Activated naive CD8-positive, alpha-beta T cell treated with anti-CD3 and anti-CD28 coated beads, Interleukin-2, amount 50 U/mL, for 24 hours (primary cell): ENCODE measurements around the gene TMEM263.
"Not testable (repeated sequence)": the region's sequence is repeated elsewhere in the genome, so short reads cannot be mapped to it uniquely, and the experiment has no call there.

Experiments used
- ATAC-seq: fragments of 150-1000 bp; cut with Tn5 transposase; one replicate; pipeline ENCODE4 v1.10.0; 2021
- DNase-seq: peaks from one replicate; pipeline ENCODE4 v3.0.0; 2021
- H3K27ac Mint-ChIP-seq: one replicate; pipeline ENCODE4 v1.8.0; 2021; ENCODE audit warnings: mild to moderate bottlenecking, mixed read lengths
- H3K27me3 Mint-ChIP-seq: one replicate; pipeline ENCODE4 v1.8.0; 2021; ENCODE audit warnings: mixed read lengths
- H3K36me3 Mint-ChIP-seq: one replicate; pipeline ENCODE4 v1.8.0; 2021; ENCODE audit warnings: low read depth, mixed read lengths
- H3K4me1 Mint-ChIP-seq: one replicate; pipeline ENCODE4 v1.8.0; 2021; ENCODE audit warnings: mixed read lengths
- H3K4me3 Mint-ChIP-seq: one replicate; pipeline ENCODE4 v1.8.0; 2021; ENCODE audit warnings: mild to moderate bottlenecking, moderate library complexity, mixed read lengths
- H3K9me3 Mint-ChIP-seq: one replicate; pipeline ENCODE4 v1.8.0; 2021; ENCODE audit warnings: mixed read lengths

The TMEM263 gene

GRCh38 chr12:106986625-106987389 is 31.1 kb downstream of the TMEM263 start, which contains the start of gene MTERF2:
MTERF2 (minus strand) TSS chr12:106987146; CDS start chr12:106978714, 8,432 bp downstream.
- H3K36me3 Mint-ChIP-seq = peaks cover 27% of the 10 kb centered on the region
- H3K4me1 Mint-ChIP-seq = peaks cover 47% of the 10 kb centered on the region
- H3K4me3 Mint-ChIP-seq = peak within 1 kb of the TSS; percentile 86
- H3K9me3 Mint-ChIP-seq = peaks cover 12% of the 10 kb centered on the region
- peak within 1 kb of the TSS; percentile 79 for H3K27ac Mint-ChIP-seq
- DNase-seq = peak; percentile 81
- peak; percentile 95 for ATAC-seq
- H3K27me3 Mint-ChIP-seq = no peaks in the 10 kb centered on the region

DNA sequence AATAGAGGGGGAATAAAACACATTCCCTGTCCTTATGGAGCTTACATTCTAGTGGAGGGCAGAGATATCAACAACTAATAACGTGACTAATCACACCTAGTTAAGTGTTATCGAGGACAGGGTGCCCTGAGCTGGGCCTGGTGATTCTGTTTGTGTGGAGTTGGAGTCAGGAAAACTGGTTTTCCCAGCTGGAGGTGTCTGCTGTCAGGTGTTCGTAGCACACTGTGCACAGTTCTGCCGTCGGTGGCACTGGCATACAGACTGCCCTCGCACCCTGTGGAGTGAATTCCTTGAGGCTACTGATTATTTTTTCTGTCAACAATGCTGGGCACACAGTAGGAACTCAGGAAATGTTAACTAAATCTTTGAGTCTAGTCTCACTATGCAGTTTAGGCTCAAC is 32.1 kb downstream of the TMEM263 start:
- H3K4me3 Mint-ChIP-seq = peak overlapping the region; percentile 86
- H3K4me1 Mint-ChIP-seq = peaks cover 42% of the 10 kb centered on the region
- H3K27ac Mint-ChIP-seq = no peak overlapping the region
- no peak for DNase-seq
- peaks cover 12% of the 10 kb centered on the region for H3K9me3 Mint-ChIP-seq
- H3K36me3 Mint-ChIP-seq = peaks cover 23% of the 10 kb centered on the region
- no peaks in the 10 kb centered on the region for H3K27me3 Mint-ChIP-seq
- ATAC-seq = no peak

- Mint-ChIP-seq H3K4me3 (no peak overlapping the region), H3K27me3 (no peaks in the 10 kb centered on the region), H3K27ac (no peak overlapping the region), H3K36me3 (peaks cover 24% of the 10 kb centered on the region), H3K9me3 (no peaks in the 10 kb centered on the region), H3K4me1 (no peaks in the 10 kb centered on the region)
- DNase-seq = no peak
- no peak for ATAC-seq
Observed at GRCh38 chr12:106994579-106995220, 39.0 kb downstream of the TMEM263 start.

DNA sequence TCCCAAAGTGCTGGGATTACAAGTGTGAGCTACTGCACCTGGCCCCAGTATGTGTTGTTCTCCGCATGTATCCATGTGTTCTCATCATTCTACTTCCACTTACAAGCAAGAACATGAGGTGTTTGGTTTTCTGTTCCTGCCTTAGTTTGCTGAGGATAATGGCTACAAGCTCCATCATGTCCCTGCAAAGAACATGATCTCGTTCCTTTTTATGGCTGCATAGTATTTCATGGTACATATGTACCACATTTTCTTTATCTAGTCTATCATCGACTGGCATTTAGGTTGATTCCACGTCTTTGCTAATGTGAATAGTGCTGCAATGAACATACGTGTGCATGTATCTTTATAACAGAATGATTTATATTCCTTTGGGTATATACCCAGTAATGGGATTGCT is 40.4 kb downstream of the TMEM263 start:
- DNase-seq, H3K4me1 Mint-ChIP-seq, H3K4me3 Mint-ChIP-seq, H3K27ac Mint-ChIP-seq, H3K27me3 Mint-ChIP-seq, H3K9me3 Mint-ChIP-seq, ATAC-seq: not testable (repeated sequence)
- H3K36me3 Mint-ChIP-seq = peaks cover 30% of the 10 kb centered on the region

GRCh38 chr12:106997916-106998315 is 42.2 kb downstream of the TMEM263 start:
- no peak overlapping the region for H3K4me3 Mint-ChIP-seq
- H3K27me3 Mint-ChIP-seq = no peaks in the 10 kb centered on the region
- no peak overlapping the region for H3K27ac Mint-ChIP-seq
- H3K36me3 Mint-ChIP-seq = peaks cover 41% of the 10 kb centered on the region
- H3K4me1 Mint-ChIP-seq = no peaks in the 10 kb centered on the region
- no peaks in the 10 kb centered on the region for H3K9me3 Mint-ChIP-seq
- no peak for DNase-seq
- ATAC-seq = no peak

GRCh38 chr12:106999446-106999845 is 43.7 kb downstream of the TMEM263 start:
- Mint-ChIP-seq H3K27me3 (no peaks in the 10 kb centered on the region), H3K27ac (no peak overlapping the region), H3K4me3 (no peak overlapping the region), H3K4me1 (no peaks in the 10 kb centered on the region), H3K9me3 (no peaks in the 10 kb centered on the region), H3K36me3 (peaks cover 42% of the 10 kb centered on the region)
- ATAC-seq (no peak), DNase-seq (no peak)

- H3K4me3 Mint-ChIP-seq, H3K4me1 Mint-ChIP-seq, ATAC-seq: not testable (repeated sequence)
Observed at GRCh38 chr12:107002665-107003064, 47.0 kb downstream of the TMEM263 start.

GRCh38 chr12:107007411-107007810 is 51.7 kb downstream of the TMEM263 start:
- Mint-ChIP-seq H3K4me3 (no peak overlapping the region), H3K36me3 (peaks cover 17% of the 10 kb centered on the region), H3K27ac (no peak overlapping the region), H3K4me1 (no peaks in the 10 kb centered on the region), H3K9me3 (no peaks in the 10 kb centered on the region), H3K27me3 (no peaks in the 10 kb centered on the region)
- DNase-seq (no peak), ATAC-seq (no peak)

More at GRCh38 chr12:107002665-107003064, 47.0 kb downstream of the TMEM263 start:
- H3K27ac Mint-ChIP-seq, H3K27me3 Mint-ChIP-seq, H3K9me3 Mint-ChIP-seq, DNase-seq: not testable (repeated sequence)
- H3K36me3 Mint-ChIP-seq = peaks cover 25% of the 10 kb centered on the region

- H3K36me3 Mint-ChIP-seq = peaks cover 13% of the 10 kb centered on the region
- H3K27ac Mint-ChIP-seq = no peak overlapping the region
- no peaks in the 10 kb centered on the region for H3K9me3 Mint-ChIP-seq
- ATAC-seq = no peak
- no peak for DNase-seq
- no peak overlapping the region for H3K4me3 Mint-ChIP-seq
- no peaks in the 10 kb centered on the region for H3K4me1 Mint-ChIP-seq
- no peaks in the 10 kb centered on the region for H3K27me3 Mint-ChIP-seq
Observed at GRCh38 chr12:107011519-107011918, 55.8 kb downstream of the TMEM263 start.

GRCh38 chr12:107012736-107013425 is 57.2 kb downstream of the TMEM263 start:
- Mint-ChIP-seq H3K4me3 (no peak overlapping the region), H3K4me1 (no peaks in the 10 kb centered on the region), H3K9me3 (no peaks in the 10 kb centered on the region), H3K27me3 (no peaks in the 10 kb centered on the region), H3K36me3 (peaks cover 25% of the 10 kb centered on the region), H3K27ac (no peak overlapping the region)
- DNase-seq = no peak
- ATAC-seq = no peak

DNA sequence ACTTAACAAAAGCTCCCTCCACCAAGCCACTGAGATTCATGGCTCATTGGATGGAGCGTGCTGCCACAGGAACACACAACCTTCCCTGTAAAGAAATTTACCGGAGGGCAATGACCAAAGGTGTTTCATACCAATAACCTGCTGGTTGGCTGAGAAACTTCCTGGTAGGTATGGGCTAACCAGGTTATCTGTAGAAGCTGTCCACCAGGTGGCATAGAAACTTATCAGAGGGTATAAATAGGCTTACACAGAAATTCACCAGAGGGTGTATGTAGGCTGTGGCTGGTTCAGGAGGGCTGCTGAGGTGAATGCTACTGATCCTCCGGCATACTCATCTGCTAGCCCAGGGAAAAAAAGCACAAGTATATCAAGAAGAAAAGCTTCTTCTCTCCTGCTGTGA is 58.3 kb downstream of the TMEM263 start:
- Mint-ChIP-seq H3K4me1 (no peaks in the 10 kb centered on the region), H3K36me3 (peaks cover 26% of the 10 kb centered on the region), H3K27ac (no peak overlapping the region), H3K9me3 (no peaks in the 10 kb centered on the region), H3K27me3 (no peaks in the 10 kb centered on the region), H3K4me3 (no peak overlapping the region)
- DNase-seq (no peak), ATAC-seq (no peak)

GRCh38 chr12:107017042-107017441 is 61.3 kb downstream of the TMEM263 start:
- no peaks in the 10 kb centered on the region for H3K27me3 Mint-ChIP-seq
- H3K4me1 Mint-ChIP-seq = no peaks in the 10 kb centered on the region
- DNase-seq = no peak
- no peak overlapping the region for H3K27ac Mint-ChIP-seq
- ATAC-seq = no peak
- peaks cover 29% of the 10 kb centered on the region for H3K36me3 Mint-ChIP-seq
- H3K9me3 Mint-ChIP-seq = peaks cover 3% of the 10 kb centered on the region
- H3K4me3 Mint-ChIP-seq = no peak overlapping the region

- Mint-ChIP-seq H3K4me1 (no peaks in the 10 kb centered on the region), H3K27ac (no peak overlapping the region), H3K36me3 (peaks cover 29% of the 10 kb centered on the region), H3K9me3 (peaks cover 3% of the 10 kb centered on the region), H3K27me3 (no peaks in the 10 kb centered on the region), H3K4me3 (no peak overlapping the region)
- ATAC-seq = no peak
- DNase-seq = no peak
Observed at GRCh38 chr12:107019546-107019945, 63.8 kb downstream of the TMEM263 start.
